Neural cell (in vitro differentiated cells): ENCODE results near the gene RRH. TPM values are rescaled to one million over a fixed set of nuclear protein-coding genes. Genes with fewer than 3 reads are reported as not detected.

Experiments
- H2AFZ ChIP-seq: fragments of 200-600, 300-800 bp; sonication (generic), shearing (Covaris generic); 2 replicates; pipeline ENCODE4 v1.6.0; 2014; ENCODE audit warnings: low read depth, mild to moderate bottlenecking, antibody characterized with exemption, low read length, moderate library complexity
- H3F3A ChIP-seq: fragments of 200-600 bp; shearing (Covaris generic); 2 replicates; pipeline ENCODE4 v1.6.1; 2016; ENCODE audit warnings: mild to moderate bottlenecking, moderate library complexity, mixed read lengths, antibody characterized with exemption, low read length; ENCODE audit not compliant: insufficient read depth, poor library complexity, severe bottlenecking
- H3K27ac ChIP-seq: fragments of 200-600, 300-800 bp; sonication (generic), shearing (Covaris generic); 2 replicates; pipeline ENCODE4 v1.5.1; 2014; ENCODE audit warnings: mild to moderate bottlenecking, low read length, moderate library complexity
- H3K27me3 ChIP-seq: fragments of 300-800, 200-600 bp; sonication (generic), shearing (Covaris generic); 2 replicates; pipeline ENCODE4 v1.6.0; 2014; ENCODE audit warnings: mild to moderate bottlenecking, low read depth, low read length, moderate library complexity; ENCODE audit not compliant: insufficient read depth
- H3K36me3 ChIP-seq: fragments of 300-800, 200-600 bp; sonication (generic), shearing (Covaris generic); 2 replicates; pipeline ENCODE4 v1.5.1; 2014; ENCODE audit warnings: mild to moderate bottlenecking, antibody characterized with exemption, low read length, moderate library complexity; ENCODE audit not compliant: insufficient read depth
- H3K4me2 ChIP-seq: fragments of 300-800, 200-600 bp; sonication (generic), shearing (Covaris generic); 2 replicates; pipeline ENCODE4 v1.6.0; 2014; ENCODE audit warnings: mild to moderate bottlenecking, low read length
- H3K4me3 ChIP-seq: fragments of 300-800, 200-600 bp; sonication (generic), shearing (Covaris generic); 2 replicates; pipeline ENCODE4 v1.5.1; 2014; ENCODE audit warnings: mild to moderate bottlenecking, low read length, moderate library complexity
- H3K79me2 ChIP-seq: fragments of 200-600 bp; shearing (Covaris generic); replicated peaks from 2 replicates; pipeline ENCODE4 v1.6.0; 2014; ENCODE audit warnings: mild to moderate bottlenecking, low read length, moderate library complexity; ENCODE audit not compliant: insufficient read depth
- H3K9ac ChIP-seq: fragments of 300-800, 200-600 bp; sonication (generic), shearing (Covaris generic); 2 replicates; pipeline ENCODE4 v1.6.1; 2016; ENCODE audit warnings: mild to moderate bottlenecking, low read length, mixed read lengths
- H3K9me2 ChIP-seq: fragments of 200-600 bp; shearing (Covaris generic); 2 replicates; pipeline ENCODE4 v1.6.1; 2016; ENCODE audit warnings: mild to moderate bottlenecking, low read length, mixed read lengths; ENCODE audit not compliant: insufficient read depth
- H3K9me3 ChIP-seq: fragments of 200-600, 300-800 bp; sonication (generic), shearing (Covaris generic); 2 replicates; pipeline ENCODE4 v1.6.1; 2016; ENCODE audit warnings: mild to moderate bottlenecking, mixed run types, low read length, moderate library complexity, mixed read lengths
- H4K20me1 ChIP-seq: fragments of 200-600 bp; shearing (Covaris generic); 2 replicates; pipeline ENCODE4 v1.6.1; 2016; ENCODE audit warnings: mild to moderate bottlenecking, mixed run types; ENCODE audit not compliant: insufficient read depth
- EP300 ChIP-seq: fragments of 450-650 bp; conservative IDR thresholded peaks from 2 replicates; pipeline ENCODE4 v1.6.1; 2014; ENCODE audit warnings: antibody characterized with exemption, mild to moderate bottlenecking, moderate library complexity; ENCODE audit not compliant: poor library complexity, severe bottlenecking
- EZH2 ChIP-seq: fragments of 200-600, 300-800 bp; shearing (Covaris generic), sonication (generic); IDR thresholded peaks from 2 replicates; pipeline ENCODE4 v1.6.1; 2014; ENCODE audit warnings: antibody characterized with exemption, low read length, borderline replicate concordance, mild to moderate bottlenecking; ENCODE audit not compliant: insufficient read depth, poor library complexity, severe bottlenecking
- MXI1 ChIP-seq: fragments of 450-650 bp; conservative IDR thresholded peaks from 2 replicates; pipeline ENCODE4 v1.6.1; 2014; ENCODE audit warnings: antibody characterized with exemption, mild to moderate bottlenecking; ENCODE audit not compliant: poor library complexity, severe bottlenecking
- POLR2AphosphoS5 ChIP-seq: IDR thresholded peaks from 2 replicates; pipeline ENCODE4 v1.6.1; 2012
- RAD21 ChIP-seq: fragments of 450-650 bp; conservative IDR thresholded peaks from 2 replicates; pipeline ENCODE4 v1.6.1; 2014; ENCODE audit warnings: antibody characterized with exemption, mild to moderate bottlenecking, moderate library complexity
- SMC3 ChIP-seq: fragments of 450-650 bp; conservative IDR thresholded peaks from 2 replicates; pipeline ENCODE4 v1.6.1; 2014; ENCODE audit warnings: antibody characterized with exemption, mild to moderate bottlenecking, moderate library complexity; ENCODE audit not compliant: poor library complexity
- TAF1 ChIP-seq: IDR thresholded peaks from 2 replicates; pipeline ENCODE4 v1.6.1; 2012; ENCODE audit warnings: low read depth
- polyA plus RNA-seq: library from polyadenylated mRNA; depleted of rRNA; stranded (reverse); fragments of >200 nt; gene quantifications from 2 replicates; pipeline ENCODE4 v1.2.3, GENCODE V29; 2014
- TF ChIP-seq, protein P1 (sequence below): fragments of 450-650 bp; IDR thresholded peaks from 2 replicates; pipeline ENCODE4 v1.5.1; 2014; ENCODE audit warnings: antibody characterized with exemption, mild to moderate bottlenecking, moderate library complexity; ENCODE audit not compliant: poor library complexity, severe bottlenecking

RRH gene
- polyA plus RNA-seq, 1 donor from 2014 or later: 1.2 TPM

DNA sequence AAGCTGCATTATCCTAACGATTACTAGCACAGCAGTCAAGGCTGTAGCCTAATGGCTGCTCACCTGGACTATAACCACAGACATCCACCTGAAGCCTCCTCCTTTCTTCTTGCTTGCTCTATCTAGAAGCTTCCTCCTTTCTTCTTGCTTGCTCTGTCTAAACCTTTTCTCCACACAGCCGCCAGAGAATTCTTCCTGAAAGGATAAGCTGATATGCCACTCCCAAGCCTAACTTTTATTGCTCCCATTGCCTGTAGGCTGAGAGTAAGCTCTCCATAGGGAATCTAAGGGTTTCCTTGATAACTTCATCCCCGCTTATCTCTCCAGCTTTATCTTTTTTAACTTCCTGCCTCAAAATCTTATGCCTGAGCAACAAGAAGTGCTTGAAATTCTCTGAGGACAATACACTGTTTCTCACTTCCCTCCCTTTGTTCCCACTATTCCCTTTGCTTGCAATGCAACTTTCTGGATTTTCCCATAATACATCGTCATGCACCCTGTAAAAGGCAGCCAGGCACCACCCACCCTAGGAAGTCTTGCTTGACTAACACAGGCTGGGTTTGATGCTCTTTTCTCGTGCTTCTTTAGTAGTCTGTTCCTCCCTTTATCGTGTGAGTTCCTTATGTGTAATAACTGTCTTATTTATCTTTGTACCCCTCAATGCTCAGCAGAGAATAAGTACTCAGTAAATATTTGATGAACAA, 18.8 kb downstream of the RRH start:
- H3K79me2 ChIP-seq: no peaks in the 10 kb centered on the region
- H3K4me3 ChIP-seq: no peak overlapping the region
- no peak for TF ChIP-seq EZH2
- TF ChIP-seq, protein P1, sequence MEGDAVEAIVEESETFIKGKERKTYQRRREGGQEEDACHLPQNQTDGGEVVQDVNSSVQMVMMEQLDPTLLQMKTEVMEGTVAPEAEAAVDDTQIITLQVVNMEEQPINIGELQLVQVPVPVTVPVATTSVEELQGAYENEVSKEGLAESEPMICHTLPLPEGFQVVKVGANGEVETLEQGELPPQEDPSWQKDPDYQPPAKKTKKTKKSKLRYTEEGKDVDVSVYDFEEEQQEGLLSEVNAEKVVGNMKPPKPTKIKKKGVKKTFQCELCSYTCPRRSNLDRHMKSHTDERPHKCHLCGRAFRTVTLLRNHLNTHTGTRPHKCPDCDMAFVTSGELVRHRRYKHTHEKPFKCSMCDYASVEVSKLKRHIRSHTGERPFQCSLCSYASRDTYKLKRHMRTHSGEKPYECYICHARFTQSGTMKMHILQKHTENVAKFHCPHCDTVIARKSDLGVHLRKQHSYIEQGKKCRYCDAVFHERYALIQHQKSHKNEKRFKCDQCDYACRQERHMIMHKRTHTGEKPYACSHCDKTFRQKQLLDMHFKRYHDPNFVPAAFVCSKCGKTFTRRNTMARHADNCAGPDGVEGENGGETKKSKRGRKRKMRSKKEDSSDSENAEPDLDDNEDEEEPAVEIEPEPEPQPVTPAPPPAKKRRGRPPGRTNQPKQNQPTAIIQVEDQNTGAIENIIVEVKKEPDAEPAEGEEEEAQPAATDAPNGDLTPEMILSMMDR: no peak
- TF ChIP-seq POLR2AphosphoS5: no peak
- TF ChIP-seq MXI1: no peak
- no peak for TF ChIP-seq EP300
- TF ChIP-seq SMC3: no peak
- TF ChIP-seq RAD21: no peak
- no peak for TF ChIP-seq TAF1
- H3K9me3 ChIP-seq: no peaks in the 10 kb centered on the region
- H3F3A ChIP-seq: no peaks in the 10 kb centered on the region
- H2AFZ ChIP-seq: no peak overlapping the region
- H3K4me2 ChIP-seq: no peak overlapping the region
- no peak overlapping the region for H3K27ac ChIP-seq
- no peaks in the 10 kb centered on the region for H4K20me1 ChIP-seq
- H3K27me3 ChIP-seq: no peaks in the 10 kb centered on the region
- no peak overlapping the region for H3K9ac ChIP-seq
- no peaks in the 10 kb centered on the region for H3K36me3 ChIP-seq
- H3K9me2 ChIP-seq: no peaks in the 10 kb centered on the region

DNA sequence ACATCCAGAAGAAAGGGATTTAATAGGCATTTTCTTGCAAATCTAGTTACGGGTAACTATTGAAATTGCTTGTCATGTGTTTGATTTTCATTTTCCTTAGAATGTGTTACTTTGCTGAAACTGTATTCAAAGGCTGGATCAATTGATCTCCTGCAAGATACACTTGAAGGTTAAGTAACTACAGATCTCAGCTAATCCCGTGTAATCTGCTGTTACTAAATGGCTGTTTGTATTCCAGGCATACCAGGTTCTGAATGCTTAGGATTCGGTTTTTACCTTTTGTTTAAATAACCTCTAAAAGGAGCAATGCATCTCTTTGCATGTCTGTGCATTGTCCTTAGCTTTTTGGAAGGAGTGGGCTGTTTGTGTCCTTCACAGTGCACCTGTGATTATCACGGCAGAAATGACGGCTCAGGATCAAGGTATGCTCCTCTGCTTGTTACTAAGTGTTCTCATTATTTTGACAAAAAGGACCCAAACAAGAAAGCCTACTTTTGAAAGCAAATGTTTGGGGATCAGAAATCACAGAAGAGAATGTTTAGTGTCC, 20.2 kb downstream of the RRH start, which contains the start of gene LRIT3:
Gene LRIT3, plus strand, starts transcription at position 212 of the 547 bp plus-strand sequence. Its CDS starts 95 bp downstream, at position 307.
- Histone ChIP-seq H3K4me3 (no peak within 1 kb of the TSS), H3K27me3 (no peaks in the 10 kb centered on the region), H3K9ac (no peak within 1 kb of the TSS), H4K20me1 (no peaks in the 10 kb centered on the region), H2AFZ (no peak within 1 kb of the TSS), H3K9me2 (no peaks in the 10 kb centered on the region), H3K79me2 (no peaks in the 10 kb centered on the region), H3K36me3 (no peaks in the 10 kb centered on the region), H3K9me3 (no peaks in the 10 kb centered on the region), H3F3A (no peaks in the 10 kb centered on the region), H3K27ac (no peak within 1 kb of the TSS), H3K4me2 (no peak within 1 kb of the TSS)
- TF ChIP-seq SMC3: no peak

DNA sequence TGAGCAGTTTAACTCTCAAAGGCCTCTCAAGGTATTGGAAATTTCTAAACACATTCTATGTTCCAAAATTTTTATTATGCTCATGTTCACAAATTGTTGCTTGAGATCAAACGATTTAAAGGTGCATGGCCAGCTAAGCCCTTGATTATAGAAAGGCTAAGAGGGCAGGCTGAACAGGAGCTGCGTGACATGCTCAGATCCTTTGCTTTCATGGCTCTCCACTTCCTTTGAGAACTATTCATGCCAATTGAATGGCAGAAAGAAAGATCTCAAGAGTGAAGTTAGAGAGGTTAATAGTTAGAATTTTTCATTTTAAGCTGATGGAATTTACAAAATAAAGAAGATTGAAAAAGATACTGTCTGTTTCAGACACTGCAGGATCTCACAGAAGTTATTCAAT, 20.7 kb downstream of the RRH start:
- Histone ChIP-seq H3K4me2 (no peak overlapping the region), H3K79me2 (no peaks in the 10 kb centered on the region), H3K4me3 (no peak overlapping the region), H3K9me2 (no peaks in the 10 kb centered on the region), H3K27me3 (no peaks in the 10 kb centered on the region), H2AFZ (no peak overlapping the region), H3K9me3 (no peaks in the 10 kb centered on the region), H3K36me3 (no peaks in the 10 kb centered on the region), H3K27ac (no peak overlapping the region), H4K20me1 (no peaks in the 10 kb centered on the region), H3K9ac (no peak overlapping the region), H3F3A (no peaks in the 10 kb centered on the region)
- TF ChIP-seq TAF1: no peak
